Measurements from ENCODE around the gene PPP1R8. TPM values are rescaled to one million over a fixed set of nuclear protein-coding genes. Genes with fewer than 3 reads are reported as not detected.

Gene PPP1R8
- total RNA-seq, 1 experiment from 2014 or later, result 57.4 TPM

- TF ChIP-seq ZBTB33 (IDR thresholded peaks at IDR 0.05; ENCODE audit: extremely low read depth, insufficient replicate concordance, low read length) (no peak), ATF3 (IDR thresholded peaks at IDR 0.05) (no peak), YY1 (IDR thresholded peaks at IDR 0.05; ENCODE audit: extremely low read depth, insufficient replicate concordance, low read depth, low read length) (no peak)
These were observed 47.5 kb downstream of the PPP1R8 start (continued) for GRCh38 chr1:27878039-27878438.

GRCh38 chr1:27878787-27879335 lies 48.3 kb downstream of the PPP1R8 start:
- peaks cover 3 to 9% of the 10 kb centered on the region in 2 experiments; a peak in 3 of 4 replicates for H3K4me1 ChIP-seq (ENCODE audit: control insufficient read depth in 1 of 2, insufficient read depth in 2 of 2, low read length in 2 of 2)
- no peak for DNase-seq (ENCODE audit: low read depth, low spot score)
- ATAC-seq, result no peak
- no peak overlapping the region for H3K4me2 ChIP-seq (ENCODE audit: low read length)
- no peaks in the 10 kb centered on the region for H3K9me3 ChIP-seq (ENCODE audit: control insufficient read depth in 1 of 2, insufficient read depth in 1 of 2, low read depth in 1 of 2, low read length in 2 of 2)
- no peaks in the 10 kb centered on the region for H4K20me1 ChIP-seq (ENCODE audit: insufficient read depth)
- H3K9me2 ChIP-seq (ENCODE audit: insufficient read depth), result no peaks in the 10 kb centered on the region
- H3K4me3 ChIP-seq (replicated peaks in 1 of 2; ENCODE audit: low read depth in 1 of 2, low read length in 2 of 2), result no peak overlapping the region
- TF ChIP-seq FOSL1 (IDR thresholded peaks at IDR 0.05; ENCODE audit: low read depth), result no peak
- TF ChIP-seq ELF1 (IDR thresholded peaks at IDR 0.05; ENCODE audit: borderline replicate concordance, low read depth), result no peak
- TF ChIP-seq CEBPB (IDR thresholded peaks at IDR 0.05; ENCODE audit: low read depth), result no peak
- no peak for TF ChIP-seq ZFX (IDR thresholded peaks at IDR 0.05)
- TF ChIP-seq POLR2AphosphoS5 (IDR thresholded peaks at IDR 0.05; ENCODE audit: low read depth, low read length), result no peak
- TF ChIP-seq EZH2 (IDR thresholded peaks at IDR 0.05), result no peak
- TF ChIP-seq TCF7L2 (IDR thresholded peaks at IDR 0.05; ENCODE audit: borderline replicate concordance, extremely low read depth, insufficient read depth, insufficient read length), result no peak
- TF ChIP-seq ATF3 (IDR thresholded peaks at IDR 0.05), result no peak
- TF ChIP-seq SIN3A (IDR thresholded peaks at IDR 0.05; ENCODE audit: low read depth), result no peak
- TF ChIP-seq ZNF274 (IDR thresholded peaks at IDR 0.05; ENCODE audit: low read depth, low read length), result no peak
- TF ChIP-seq MAX (IDR thresholded peaks at IDR 0.05), result no peak
- peaks cover 0 to 5% of the 10 kb centered on the region in 2 experiments; a peak in 2 of 4 replicates for H3K36me3 ChIP-seq (ENCODE audit: control insufficient read depth in 1 of 2, insufficient read depth in 2 of 2, low read length in 2 of 2)
- H2AFZ ChIP-seq (ENCODE audit: low read depth, low read length, poor library complexity, severe bottlenecking), result no peak overlapping the region
- intact Hi-C loops (cut with micrococcal nuclease), result no loop called here
- CTCF ChIA-PET, result interaction anchor here (0.7 kb wide), 1 partner anchor 102 kb away, joined by 4 read pairs; no protein-coding TSS in a partner anchor
- no peaks in the 10 kb centered on the region for H3K27me3 ChIP-seq (ENCODE audit: insufficient read depth, low read length)
- no peak overlapping the region for H3K9ac ChIP-seq (ENCODE audit: low read length)
- BruUV-seq (replicated peaks), result no TSS peak
- POLR2A ChIA-PET, result no interaction called here
- H3K27ac ChIP-seq (ENCODE audit: low read depth, low read length), result no peak overlapping the region
- RAD21 ChIA-PET (ENCODE audit: low non-redundant PET in 1 of 2, low total read pairs in 2 of 2, uncharacterized antibody in 2 of 2, unreplicated experiment in 2 of 2), result no interaction called here
- H3K79me2 ChIP-seq (ENCODE audit: insufficient read depth, low read length), result no peaks in the 10 kb centered on the region
